SK-N-SH (cell line): ENCODE measurements around the gene CABP1.

Source experiments
- CTCF ChIP-seq: fragments of 200-600 bp; sonication (generic); IDR thresholded peaks from 2 replicates; pipeline ENCODE4 v1.6.1; 2017; ENCODE audit warnings: antibody characterized with exemption, mild to moderate bottlenecking, moderate library complexity
- EP300 ChIP-seq, 2 experiments: IDR thresholded peaks; 2 replicates each; pipeline versions ENCODE4 v1.4.0 to v1.6.1; 2012; ENCODE audit warnings: borderline replicate concordance in 1 of 2, low read depth in 1 of 2, low read length in 1 of 2
- EZH2phosphoT487 ChIP-seq: fragments of 200-600 bp; sonication (generic); IDR thresholded peaks from 2 replicates; pipeline ENCODE4 v1.6.1; 2017; ENCODE audit warnings: low read depth, mixed run types, mild to moderate bottlenecking, antibody characterized with exemption, moderate library complexity, borderline replicate concordance
- FOXJ3 ChIP-seq: sonication (generic); formaldehyde crosslinking; IDR thresholded peaks from 2 replicates; pipeline ENCODE4 v1.5.1; 2020; ENCODE audit warnings: mild to moderate bottlenecking, missing genetic modification reagents
- JUND ChIP-seq: IDR thresholded peaks from 2 replicates; pipeline ENCODE4 v1.4.0; 2012
- NRF1 ChIP-seq: IDR thresholded peaks from 2 replicates; pipeline ENCODE4 v1.6.1; 2012; ENCODE audit warnings: low read depth, mild to moderate bottlenecking, low read length
- POLR2AphosphoS5 ChIP-seq: IDR thresholded peaks from 2 replicates; pipeline ENCODE4 v1.6.1; 2012; ENCODE audit warnings: low read depth, low read length
- RFX5 ChIP-seq: IDR thresholded peaks from 2 replicates; pipeline ENCODE4 v1.6.1; 2012; ENCODE audit warnings: mild to moderate bottlenecking, improper control_type of control experiment, low read length
- SIN3A ChIP-seq: IDR thresholded peaks from 2 replicates; pipeline ENCODE4 v1.6.1; 2012; ENCODE audit warnings: low read depth, mild to moderate bottlenecking, low read length, moderate library complexity, borderline replicate concordance
- TAF1 ChIP-seq: IDR thresholded peaks from 2 replicates; pipeline ENCODE4 v1.6.1; 2012; ENCODE audit warnings: low read depth, mild to moderate bottlenecking, low read length, moderate library complexity, borderline replicate concordance
- TEAD4 ChIP-seq: IDR thresholded peaks from 2 replicates; pipeline ENCODE4 v1.4.0; 2012; ENCODE audit warnings: mild to moderate bottlenecking, borderline replicate concordance; ENCODE audit not compliant: insufficient read depth
- USF2 ChIP-seq: fragments of 150-350 bp; IDR thresholded peaks from 2 replicates; pipeline ENCODE4 v1.6.1; 2017; ENCODE audit warnings: antibody characterized with exemption, low read length, low read depth, borderline replicate concordance
- ZBTB33 ChIP-seq: IDR thresholded peaks from 2 replicates; pipeline ENCODE4 v1.4.0; 2012; ENCODE audit warnings: low read depth, borderline replicate concordance

GRCh38 chr12:120692524-120693033, 52.2 kb downstream of the CABP1 start:
- TF ChIP-seq CTCF (no peak), EZH2phosphoT487 (no peak), RFX5 (no peak), NRF1 (no peak), ZBTB33 (no peak), SIN3A (no peak), JUND (no peak), TEAD4 (no peak), FOXJ3 (CRISPR knock-in tag) (no peak), TAF1 (no peak), USF2 (no peak), POLR2AphosphoS5 (no peak), EP300 (IDR thresholded peaks at IDR 0.05; ENCODE audit: borderline replicate concordance in 1 of 2, low read depth in 1 of 2, low read length in 1 of 2) (no peak)
